ENCODE data around the gene TPO. TPM values are rescaled to one million over a fixed set of nuclear protein-coding genes. Genes with fewer than 3 reads are reported as not detected.

Gene TPO
- total and polyA plus RNA-seq, 4 donors: not detected

DNA sequence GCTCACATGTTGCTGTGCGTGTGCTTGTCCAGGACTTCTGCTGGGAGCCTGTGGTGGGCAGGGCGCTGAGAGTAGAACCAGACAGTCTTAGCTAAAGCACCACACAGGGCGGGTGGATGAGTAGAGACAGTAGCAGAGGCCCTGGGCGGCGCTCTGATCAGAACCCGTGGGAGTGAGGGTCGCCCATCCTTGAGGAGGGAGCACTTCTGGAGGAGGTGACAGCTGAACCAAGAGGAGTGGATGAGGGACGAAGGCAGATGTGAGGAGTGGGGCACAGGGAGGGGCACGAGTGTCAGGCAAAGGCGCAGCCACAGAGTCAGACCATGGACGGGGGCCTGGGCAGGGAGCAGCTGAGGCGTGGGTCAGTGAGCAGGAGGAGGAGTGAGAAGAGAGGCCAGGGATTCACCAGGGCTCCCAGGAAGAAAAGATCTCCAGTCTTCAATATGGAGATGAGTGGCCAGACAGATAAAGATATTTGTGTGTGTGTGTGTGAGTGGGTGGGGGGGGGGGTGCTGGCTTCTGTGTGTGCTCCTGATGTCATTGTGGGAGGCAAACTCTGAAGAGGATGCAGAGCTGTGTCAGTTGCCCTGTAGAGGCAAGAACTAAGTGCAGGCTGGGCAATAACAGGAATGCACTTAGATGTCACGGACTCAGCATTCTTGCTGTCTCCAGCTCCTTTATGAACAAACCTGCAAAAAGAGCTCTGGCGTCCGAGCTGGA lies 79.6 kb downstream of the TPO start:
- DNase-seq (ENCODE audit: low spot score): no peak
- Histone ChIP-seq H3K27ac (ENCODE audit: low read depth in 1 of 2, low read length in 2 of 2) (no peak overlapping the region), H3K9ac (ENCODE audit: low read depth in 1 of 2, low read length in 2 of 2) (no peak overlapping the region), H3K27me3 (ENCODE audit: control insufficient read depth in 4 of 4, insufficient read depth in 4 of 4, low read length in 3 of 4) (no peaks in the 10 kb centered on the region), H3K4me1 (ENCODE audit: control insufficient read depth in 4 of 4, insufficient read depth in 4 of 4, low read length in 3 of 4) (no peaks in the 10 kb centered on the region), H3K4me3 (ENCODE audit: low read depth in 1 of 3, low read length in 3 of 3) (no peak overlapping the region), H3K9me3 (ENCODE audit: control insufficient read depth in 4 of 4, low read length in 3 of 4) (no peaks in the 10 kb centered on the region), H3K36me3 (ENCODE audit: control insufficient read depth in 4 of 4, insufficient read depth in 3 of 4, low read depth in 1 of 4, low read length in 3 of 4) (no peaks in the 10 kb centered on the region)
- WGBS: 78% methylated on average over 15 of the region's 15 CpGs
- TF ChIP-seq SP1 (IDR thresholded peaks at IDR 0.05) (no peak), YY1 (IDR thresholded peaks at IDR 0.05) (no peak), HNF4A (conservative IDR thresholded peaks at IDR 0.05) (no peak), CTCF (IDR thresholded peaks at IDR 0.05; ENCODE audit: low read depth, low read length, missing input control) (no peak), ATF3 (IDR thresholded peaks at IDR 0.05) (no peak), TAF1 (conservative IDR thresholded peaks at IDR 0.05) (no peak), HNF4G (IDR thresholded peaks at IDR 0.05) (no peak), NR2F2 (IDR thresholded peaks at IDR 0.05) (no peak), ZBTB33 (IDR thresholded peaks at IDR 0.05) (no peak), REST (IDR thresholded peaks at IDR 0.05) (no peak), GABPA (IDR thresholded peaks at IDR 0.05 in 1 of 2, conservative IDR thresholded peaks at IDR 0.05 in 1 of 2) (no peak)

- H3K4me1 ChIP-seq (ENCODE audit: control insufficient read depth in 4 of 4, insufficient read depth in 4 of 4, low read length in 3 of 4): no peaks in the 10 kb centered on the region
- no peak overlapping the region for H3K27ac ChIP-seq (ENCODE audit: low read depth in 1 of 2, low read length in 2 of 2)
- H3K9me3 ChIP-seq (ENCODE audit: control insufficient read depth in 4 of 4, low read length in 3 of 4): no peaks in the 10 kb centered on the region
- 76% methylated on average over 24 of the region's 24 CpGs for WGBS
- peaks cover 0 to 4% (median 0%) of the 10 kb centered on the region in 4 donors for H3K27me3 ChIP-seq (ENCODE audit: control insufficient read depth in 4 of 4, insufficient read depth in 4 of 4, low read length in 3 of 4)
- no peaks in the 10 kb centered on the region for H3K36me3 ChIP-seq (ENCODE audit: control insufficient read depth in 4 of 4, insufficient read depth in 3 of 4, low read depth in 1 of 4, low read length in 3 of 4)
- H3K9ac ChIP-seq (ENCODE audit: low read depth in 1 of 2, low read length in 2 of 2): no peak overlapping the region
- H3K4me3 ChIP-seq (ENCODE audit: low read depth in 1 of 3, low read length in 3 of 3): no peak overlapping the region
- DNase-seq (ENCODE audit: low spot score): no peak
- no peak for TF ChIP-seq TAF1 (conservative IDR thresholded peaks at IDR 0.05)
- TF ChIP-seq RAD21 (IDR thresholded peaks at IDR 0.05): no peak
- TF ChIP-seq RXRA (IDR thresholded peaks at IDR 0.05): no peak
- TF ChIP-seq YY1 (IDR thresholded peaks at IDR 0.05): no peak
- TF ChIP-seq REST (IDR thresholded peaks at IDR 0.05): no peak
- TF ChIP-seq HNF4G (IDR thresholded peaks at IDR 0.05): no peak
- no peak for TF ChIP-seq GABPA (IDR thresholded peaks at IDR 0.05 in 1 of 2, conservative IDR thresholded peaks at IDR 0.05 in 1 of 2)
- TF ChIP-seq HNF4A (conservative IDR thresholded peaks at IDR 0.05): no peak
- no peak for TF ChIP-seq ATF3 (IDR thresholded peaks at IDR 0.05)
- no peak for TF ChIP-seq MAX (IDR thresholded peaks at IDR 0.05)
- TF ChIP-seq NR2F2 (IDR thresholded peaks at IDR 0.05): no peak
- no peak for TF ChIP-seq SP1 (IDR thresholded peaks at IDR 0.05)
- no peak for TF ChIP-seq EGR1 (IDR thresholded peaks at IDR 0.05; ENCODE audit: low read depth in 2 of 2)
Measured at GRCh38 chr2:1493431-1494126, 80.3 kb downstream of the TPO start.

Measured in liver (tissue), 9 donors.